ENCODE results near the gene DBF4B.

The DBF4B gene

DNA sequence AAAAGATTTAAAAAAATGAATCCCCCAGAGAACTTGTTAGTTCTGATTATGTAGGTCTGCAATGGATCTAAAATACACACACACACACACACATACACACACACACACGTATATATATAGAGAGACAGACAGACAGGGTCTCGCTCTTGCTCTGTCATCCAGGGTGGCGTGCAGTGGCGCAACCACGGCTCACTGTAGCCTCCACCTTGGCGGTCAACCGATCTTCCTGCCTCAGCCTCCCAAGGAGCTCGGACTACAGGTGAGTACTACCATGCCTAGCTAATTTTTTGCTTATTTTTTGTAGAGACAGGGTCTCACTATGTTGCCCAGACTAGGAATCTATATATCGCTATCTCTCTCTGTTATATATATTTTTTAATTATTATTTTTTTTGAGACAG lies 88.3 kb downstream of the DBF4B start:
- CTCF ChIA-PET, result no interaction called here
- no peak for TF ChIP-seq LEF1 (IDR thresholded peaks at IDR 0.05; ENCODE audit: borderline replicate concordance)
- DNase-seq (ENCODE audit: extremely low spot score), result no peak
- POLR2A ChIA-PET, result no interaction called here

GRCh38 chr17:44797802-44798201 lies 89.3 kb downstream of the DBF4B start:
- ChIA-PET CTCF (interaction anchor here (1.2 kb wide), 1 partner anchor 338 kb away, joined by 3 read pairs; the partner anchor contains the start of gene ACBD4), POLR2A (interaction anchor here (1.0 kb wide), 1 partner anchor 19 kb away, joined by 3 read pairs; no protein-coding TSS in a partner anchor)
- TF ChIP-seq NFRKB (IDR thresholded peaks at IDR 0.05) (no peak), L3MBTL2 (conservative IDR thresholded peaks at IDR 0.05) (no peak), TARDBP (IDR thresholded peaks at IDR 0.05) (no peak), HDGF (IDR thresholded peaks at IDR 0.05; ENCODE audit: borderline replicate concordance) (no peak), FOXK2 (IDR thresholded peaks at IDR 0.05) (no peak), SUZ12 (IDR thresholded peaks at IDR 0.05) (no peak), FOXA1 (IDR thresholded peaks at IDR 0.05) (no peak), ARNT (IDR thresholded peaks at IDR 0.05) (no peak), ELF4 (IDR thresholded peaks at IDR 0.05) (no peak)
- TF ChIP-seq, protein P1, sequence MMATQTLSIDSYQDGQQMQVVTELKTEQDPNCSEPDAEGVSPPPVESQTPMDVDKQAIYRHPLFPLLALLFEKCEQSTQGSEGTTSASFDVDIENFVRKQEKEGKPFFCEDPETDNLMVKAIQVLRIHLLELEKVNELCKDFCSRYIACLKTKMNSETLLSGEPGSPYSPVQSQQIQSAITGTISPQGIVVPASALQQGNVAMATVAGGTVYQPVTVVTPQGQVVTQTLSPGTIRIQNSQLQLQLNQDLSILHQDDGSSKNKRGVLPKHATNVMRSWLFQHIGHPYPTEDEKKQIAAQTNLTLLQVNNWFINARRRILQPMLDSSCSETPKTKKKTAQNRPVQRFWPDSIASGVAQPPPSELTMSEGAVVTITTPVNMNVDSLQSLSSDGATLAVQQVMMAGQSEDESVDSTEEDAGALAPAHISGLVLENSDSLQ (IDR thresholded peaks at IDR 0.05), result no peak
- no peak for DNase-seq (ENCODE audit: extremely low spot score)

DNA sequence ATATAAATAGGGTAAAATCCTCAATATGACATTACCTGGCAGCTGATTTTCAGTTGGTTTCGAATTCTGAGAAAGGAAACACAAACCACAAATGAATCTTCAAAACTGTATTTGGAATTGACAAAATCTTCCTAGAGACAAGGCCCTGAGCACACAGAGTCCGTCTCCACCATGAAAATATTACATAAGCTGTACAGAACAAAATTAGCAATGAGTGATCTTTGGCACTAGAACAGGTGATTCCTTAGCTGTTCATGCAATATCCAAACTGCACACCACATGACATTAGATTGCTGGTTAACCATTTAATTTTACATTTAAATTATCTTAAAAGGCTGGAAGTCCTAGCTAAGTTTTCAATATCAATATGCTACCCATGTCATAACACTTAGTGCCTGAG lies 89.9 kb downstream of the DBF4B start:
- TF ChIP-seq FOXA1 (IDR thresholded peaks at IDR 0.05), result no peak
- no peak for TF ChIP-seq L3MBTL2 (conservative IDR thresholded peaks at IDR 0.05)
- no peak for TF ChIP-seq NFRKB (IDR thresholded peaks at IDR 0.05)
- no peak for TF ChIP-seq SUZ12 (IDR thresholded peaks at IDR 0.05)
- no peak for TF ChIP-seq CTBP1 (IDR thresholded peaks at IDR 0.05; ENCODE audit: borderline replicate concordance)
- no peak for TF ChIP-seq FOXM1 (IDR thresholded peaks at IDR 0.05; ENCODE audit: borderline replicate concordance)
- POLR2A ChIA-PET, result interaction anchor here (1.0 kb wide), 1 partner anchor 19 kb away, joined by 3 read pairs; no protein-coding TSS in a partner anchor
- DNase-seq (ENCODE audit: extremely low spot score), result no peak
- CTCF ChIA-PET, result interaction anchor here (1.2 kb wide), 1 partner anchor 337 kb away, joined by 3 read pairs; the partner anchor contains the start of gene ACBD4

Measured in HEK293T (cell line).